HL-60/S4 (cell line): ENCODE measurements around the gene QRICH2.
"Not testable (repeated sequence)": the region's sequence is repeated elsewhere in the genome, so short reads cannot be mapped to it uniquely, and the experiment has no call there.

Experiments used
- in situ Hi-C: fragments of 300-500 bp; cut with MboI; formaldehyde crosslinking; loops from 2 replicates; pipeline ENCODE4 v1.14.3; 2022; ENCODE audit warnings: low sequenced_read_pairs

Gene QRICH2, protein sequence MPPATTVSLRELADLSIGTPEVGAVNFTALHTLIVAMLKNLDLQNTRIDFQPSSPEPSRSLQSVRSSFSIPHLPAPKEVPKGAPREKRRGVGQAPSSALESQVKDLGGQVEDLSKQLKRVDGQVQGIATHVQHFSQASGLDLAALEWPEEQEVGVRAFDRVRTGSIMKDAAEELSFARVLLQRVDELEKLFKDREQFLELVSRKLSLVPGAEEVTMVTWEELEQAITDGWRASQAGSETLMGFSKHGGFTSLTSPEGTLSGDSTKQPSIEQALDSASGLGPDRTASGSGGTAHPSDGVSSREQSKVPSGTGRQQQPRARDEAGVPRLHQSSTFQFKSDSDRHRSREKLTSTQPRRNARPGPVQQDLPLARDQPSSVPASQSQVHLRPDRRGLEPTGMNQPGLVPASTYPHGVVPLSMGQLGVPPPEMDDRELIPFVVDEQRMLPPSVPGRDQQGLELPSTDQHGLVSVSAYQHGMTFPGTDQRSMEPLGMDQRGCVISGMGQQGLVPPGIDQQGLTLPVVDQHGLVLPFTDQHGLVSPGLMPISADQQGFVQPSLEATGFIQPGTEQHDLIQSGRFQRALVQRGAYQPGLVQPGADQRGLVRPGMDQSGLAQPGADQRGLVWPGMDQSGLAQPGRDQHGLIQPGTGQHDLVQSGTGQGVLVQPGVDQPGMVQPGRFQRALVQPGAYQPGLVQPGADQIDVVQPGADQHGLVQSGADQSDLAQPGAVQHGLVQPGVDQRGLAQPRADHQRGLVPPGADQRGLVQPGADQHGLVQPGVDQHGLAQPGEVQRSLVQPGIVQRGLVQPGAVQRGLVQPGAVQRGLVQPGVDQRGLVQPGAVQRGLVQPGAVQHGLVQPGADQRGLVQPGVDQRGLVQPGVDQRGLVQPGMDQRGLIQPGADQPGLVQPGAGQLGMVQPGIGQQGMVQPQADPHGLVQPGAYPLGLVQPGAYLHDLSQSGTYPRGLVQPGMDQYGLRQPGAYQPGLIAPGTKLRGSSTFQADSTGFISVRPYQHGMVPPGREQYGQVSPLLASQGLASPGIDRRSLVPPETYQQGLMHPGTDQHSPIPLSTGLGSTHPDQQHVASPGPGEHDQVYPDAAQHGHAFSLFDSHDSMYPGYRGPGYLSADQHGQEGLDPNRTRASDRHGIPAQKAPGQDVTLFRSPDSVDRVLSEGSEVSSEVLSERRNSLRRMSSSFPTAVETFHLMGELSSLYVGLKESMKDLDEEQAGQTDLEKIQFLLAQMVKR (N-terminal part only)

DNA sequence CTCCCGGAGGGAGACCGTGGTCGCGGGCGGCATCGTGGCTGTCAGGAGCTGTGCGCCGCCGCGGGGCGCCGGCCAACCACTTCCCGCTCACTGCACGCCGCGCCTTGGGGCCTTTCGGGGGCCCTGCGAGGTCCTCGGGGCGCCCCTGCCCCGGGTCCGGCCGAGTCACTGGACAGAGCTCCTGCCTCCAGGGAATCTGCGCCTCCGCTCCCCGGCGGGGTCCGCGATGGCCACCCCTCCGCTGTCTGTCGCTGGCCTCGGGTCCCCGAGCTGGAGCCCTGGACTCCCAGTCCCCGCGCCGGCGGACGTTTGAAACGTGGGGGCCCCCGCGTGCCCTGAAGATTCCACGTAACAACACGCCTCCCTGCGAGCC is at the start of gene QRICH2:
QRICH2 (minus strand) TSS at position 311 of the 373 bp plus-strand sequence; CDS start at position 33, 278 bp downstream.
- in situ Hi-C loops, result loop anchor here (10.0 kb wide), 1 partner anchor 197 kb away; the partner anchor contains the start of gene RHBDF2

DNA sequence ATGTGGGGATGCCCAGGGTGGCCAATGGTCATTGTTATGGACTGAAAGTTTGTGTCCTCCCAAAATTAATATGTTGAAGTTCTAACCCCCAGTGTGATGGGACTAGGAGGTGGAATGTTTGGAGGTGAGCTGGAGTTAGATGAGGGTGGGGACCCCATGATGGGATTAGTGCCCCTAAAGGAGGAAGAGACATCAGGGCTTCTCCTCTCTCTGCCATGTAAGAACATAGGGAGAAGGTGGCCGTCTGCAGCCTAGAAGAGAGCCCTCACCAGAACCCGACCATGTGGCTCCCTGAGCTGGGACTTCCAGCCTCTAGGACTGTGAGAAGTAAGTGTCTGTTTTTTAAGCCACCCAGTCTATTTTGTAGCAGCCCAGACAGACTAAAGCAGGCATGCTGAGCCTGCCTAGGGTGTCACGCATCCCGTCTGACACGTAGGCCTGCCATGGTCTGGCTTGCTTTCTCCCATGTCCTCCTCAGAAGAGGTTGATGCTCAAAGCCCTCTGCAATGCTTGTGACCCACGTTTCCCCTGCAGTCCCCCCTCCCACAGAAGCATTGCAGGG is 49.6 kb upstream of the QRICH2 start:
- in situ Hi-C loops, result no loop called here

DNA sequence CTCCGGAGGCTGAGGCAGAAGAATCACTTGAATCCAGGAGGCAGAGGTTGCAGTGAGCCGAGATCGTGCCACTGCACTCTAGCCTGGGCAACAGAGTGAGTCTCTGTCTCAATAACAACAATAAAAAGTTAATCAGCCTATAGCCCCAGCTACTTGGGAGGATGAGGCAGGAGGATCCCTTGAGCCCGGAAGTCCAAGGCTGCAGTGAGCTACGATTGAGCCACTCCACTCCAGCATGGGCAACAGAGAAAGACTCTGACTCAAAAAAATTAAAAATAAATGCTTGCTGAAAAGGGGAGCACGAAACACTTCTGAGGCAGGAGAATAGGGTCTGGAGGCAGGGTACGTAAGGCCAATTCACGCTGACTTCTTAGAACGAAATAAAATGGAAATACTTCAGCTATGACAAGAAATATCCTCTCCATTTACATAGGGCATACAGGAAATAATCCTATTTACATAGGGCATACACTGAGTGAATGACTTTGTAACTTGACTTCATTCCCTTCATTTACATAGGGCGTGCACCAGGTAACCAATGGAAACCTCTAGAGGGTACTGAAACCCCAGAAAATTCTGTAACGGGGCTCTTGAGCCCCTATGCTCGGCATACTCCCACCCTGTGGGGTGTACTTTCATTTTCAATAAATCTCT is 48.9 kb upstream of the QRICH2 start:
- in situ Hi-C loops, result no loop called here

DNA sequence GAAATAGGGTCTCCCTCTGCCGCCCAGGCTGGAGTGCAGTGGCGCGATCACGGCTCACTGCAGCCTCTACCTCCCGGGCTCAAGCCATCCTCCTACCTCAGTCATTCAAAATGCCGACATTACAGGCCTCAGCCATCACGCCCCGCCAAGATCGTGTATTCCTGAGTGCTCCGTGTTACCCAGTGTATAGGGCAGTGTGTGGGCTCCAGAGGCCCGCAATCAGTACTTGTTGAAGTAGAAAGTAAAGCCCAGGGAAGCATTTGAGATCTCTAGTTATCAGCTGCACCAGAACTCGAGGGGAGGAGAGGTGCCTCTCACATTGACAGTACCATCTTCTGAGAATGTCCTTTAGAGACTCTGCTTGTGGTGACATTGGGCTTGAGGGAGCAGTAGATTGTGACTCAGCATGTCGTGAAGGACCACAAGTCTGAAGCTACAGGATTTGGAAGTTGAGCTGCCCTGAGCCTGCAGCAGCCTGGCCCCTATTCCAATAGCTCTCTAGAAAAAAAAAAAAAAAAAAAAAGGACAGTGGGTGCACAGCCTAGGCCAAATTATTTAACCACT is 46.8 kb upstream of the QRICH2 start:
- in situ Hi-C loops, result no loop called here

DNA sequence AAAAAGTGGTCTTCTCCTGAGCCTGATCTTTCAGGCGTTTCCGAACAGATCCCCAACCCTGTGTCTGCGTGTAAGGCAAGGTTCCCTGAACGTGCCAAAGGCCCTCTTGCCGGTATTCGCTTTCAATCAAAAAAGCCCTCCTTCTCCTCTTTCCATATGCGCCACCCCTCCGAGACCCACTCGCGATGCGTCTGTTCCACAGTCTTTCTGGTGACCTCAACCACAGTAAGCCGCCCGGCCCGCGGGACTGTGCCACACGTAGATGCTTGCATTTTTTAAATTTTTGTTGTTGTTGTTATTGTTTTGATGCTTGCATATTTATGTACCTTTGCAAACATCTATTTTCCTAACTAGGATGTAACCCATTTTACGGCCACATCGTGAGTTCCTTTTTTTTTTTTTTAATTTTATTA is 46.2 kb upstream of the QRICH2 start:
- in situ Hi-C loops, result no loop called here

DNA sequence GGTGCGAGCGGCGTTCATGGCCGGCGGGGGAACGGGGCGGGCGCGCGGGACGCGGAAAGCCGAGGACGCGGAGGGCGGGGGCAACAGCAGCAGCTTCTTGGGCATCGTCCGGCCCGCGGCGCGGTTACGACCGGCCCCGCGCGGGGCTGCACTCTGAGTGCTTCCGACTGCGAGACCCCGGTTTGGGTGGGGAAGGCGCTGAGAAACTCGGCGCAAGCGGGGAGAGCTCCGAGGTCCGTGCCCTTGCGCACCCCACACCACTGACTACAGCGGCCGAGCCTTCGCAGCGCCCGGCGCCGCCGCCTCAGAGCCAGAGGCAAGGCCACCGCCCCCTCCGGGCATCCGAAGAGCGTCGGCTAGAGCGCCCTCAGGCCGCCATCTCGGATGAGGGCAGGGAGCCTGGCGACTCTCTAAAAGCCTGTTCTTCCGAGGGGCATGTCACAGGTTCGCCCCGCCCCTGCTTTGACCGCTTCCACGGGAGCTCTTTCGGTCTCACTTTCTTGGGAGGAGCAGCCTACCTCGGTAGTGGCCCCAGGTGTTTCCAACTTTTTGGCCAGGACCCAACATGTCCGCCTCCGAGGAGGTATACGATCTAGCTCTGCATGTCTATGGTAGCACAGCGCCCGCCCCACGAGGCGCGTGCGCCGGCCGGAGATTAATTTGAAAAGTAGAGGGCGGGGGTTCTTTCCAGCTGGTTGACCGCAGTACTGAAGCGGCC is 45.7 kb upstream of the QRICH2 start, which contains the start of gene PRPSAP1:
PRPSAP1 (minus strand) TSS at position 318 of the 718 bp plus-strand sequence; CDS start at position 105, 213 bp downstream.
- in situ Hi-C loops, result no loop called here

DNA sequence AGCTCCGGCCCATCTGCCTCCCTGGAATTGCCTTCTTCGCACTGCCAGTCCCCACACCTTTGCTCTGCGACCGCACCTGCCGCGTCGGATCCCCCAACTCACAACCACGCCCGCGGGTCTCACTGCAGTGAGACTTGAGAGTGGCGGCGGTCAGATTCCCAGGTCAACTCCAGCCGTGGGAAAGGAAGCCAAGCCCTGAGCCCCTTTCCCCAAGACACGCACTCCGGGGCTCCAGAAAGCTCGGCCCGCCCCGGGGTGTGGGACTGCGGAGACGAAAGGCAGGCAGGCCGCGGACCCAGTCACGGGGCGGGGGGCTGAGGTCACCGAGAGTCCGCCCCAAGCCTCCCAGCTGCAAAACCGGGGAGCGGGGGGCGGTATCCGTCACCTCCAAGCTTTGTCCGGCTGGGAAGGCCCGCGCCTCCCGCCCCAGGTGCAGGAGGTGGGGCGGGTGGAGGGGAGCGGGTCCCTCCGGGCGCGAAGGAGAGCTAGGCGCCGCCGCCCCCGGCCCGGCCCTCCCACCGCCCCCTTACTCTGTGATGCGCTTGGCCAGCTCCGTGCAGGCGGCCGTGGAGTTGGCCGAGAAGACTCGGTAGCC is 45.0 kb upstream of the QRICH2 start:
- in situ Hi-C loops, result no loop called here

DNA sequence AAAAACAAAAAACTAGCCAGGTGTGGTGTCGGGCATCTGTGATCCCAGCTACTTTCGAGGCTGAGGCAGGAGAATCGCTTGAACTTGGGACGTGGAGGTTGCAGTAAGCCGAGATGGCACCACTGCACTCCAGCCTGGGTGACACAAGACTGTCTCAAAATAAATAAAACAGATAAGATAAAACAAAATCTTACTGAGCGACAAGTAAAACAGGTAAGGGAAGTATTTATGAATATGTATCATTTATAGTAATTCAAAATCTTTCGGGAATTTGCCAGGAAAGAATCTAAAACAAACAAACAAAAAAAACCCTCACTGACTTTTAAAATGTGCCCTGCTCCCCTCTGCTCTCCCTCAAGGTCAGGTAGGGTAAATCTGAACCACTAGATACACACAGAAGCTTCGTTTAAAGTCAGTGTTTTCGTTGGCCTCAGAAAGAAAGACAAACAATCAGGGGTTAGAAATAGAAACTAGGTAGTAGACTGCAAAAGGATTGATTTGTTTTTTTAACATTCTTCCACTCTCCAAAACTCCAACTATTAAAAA is 43.5 kb upstream of the QRICH2 start:
- in situ Hi-C loops, result no loop called here

DNA sequence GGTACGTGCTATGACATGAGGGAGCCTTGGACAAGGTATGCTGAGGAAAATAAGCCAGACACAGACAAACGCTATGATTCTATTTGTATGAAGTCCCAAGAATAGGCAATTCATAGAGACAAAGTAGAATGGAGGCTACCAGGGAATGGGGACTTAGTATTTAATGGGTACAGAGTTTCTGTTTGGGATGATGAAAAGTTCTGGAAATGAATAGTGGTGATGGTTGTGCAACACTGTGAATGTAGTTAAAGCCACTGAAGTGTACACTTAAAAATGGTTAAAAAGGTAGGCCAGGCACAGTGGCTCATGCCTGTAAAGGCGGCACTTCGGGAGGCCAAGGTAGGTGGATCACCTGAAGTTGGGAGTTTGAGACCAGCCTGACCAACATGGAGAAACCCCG is 42.4 kb upstream of the QRICH2 start:
- in situ Hi-C loops, result no loop called here

DNA sequence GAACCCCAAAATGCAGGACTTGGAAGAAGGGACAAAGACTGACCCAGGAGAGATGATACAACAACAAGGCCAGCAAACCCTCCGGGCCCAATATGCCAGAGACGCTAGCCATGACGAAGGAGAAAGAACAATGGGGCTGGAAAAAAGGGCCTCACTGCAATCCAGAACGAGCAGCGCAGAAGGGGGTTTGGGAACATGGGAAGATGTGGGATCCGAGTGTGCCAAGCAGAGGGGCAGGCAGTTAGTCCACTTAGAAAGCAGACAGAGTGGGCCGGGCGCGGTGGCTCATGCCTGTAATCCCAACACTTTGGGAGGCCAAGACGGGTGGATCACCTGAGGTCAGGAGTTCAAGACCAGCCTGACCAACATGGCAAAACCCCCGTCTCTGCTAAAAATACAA is 38.9 kb upstream of the QRICH2 start:
- in situ Hi-C loops, result not testable (repeated sequence)

DNA sequence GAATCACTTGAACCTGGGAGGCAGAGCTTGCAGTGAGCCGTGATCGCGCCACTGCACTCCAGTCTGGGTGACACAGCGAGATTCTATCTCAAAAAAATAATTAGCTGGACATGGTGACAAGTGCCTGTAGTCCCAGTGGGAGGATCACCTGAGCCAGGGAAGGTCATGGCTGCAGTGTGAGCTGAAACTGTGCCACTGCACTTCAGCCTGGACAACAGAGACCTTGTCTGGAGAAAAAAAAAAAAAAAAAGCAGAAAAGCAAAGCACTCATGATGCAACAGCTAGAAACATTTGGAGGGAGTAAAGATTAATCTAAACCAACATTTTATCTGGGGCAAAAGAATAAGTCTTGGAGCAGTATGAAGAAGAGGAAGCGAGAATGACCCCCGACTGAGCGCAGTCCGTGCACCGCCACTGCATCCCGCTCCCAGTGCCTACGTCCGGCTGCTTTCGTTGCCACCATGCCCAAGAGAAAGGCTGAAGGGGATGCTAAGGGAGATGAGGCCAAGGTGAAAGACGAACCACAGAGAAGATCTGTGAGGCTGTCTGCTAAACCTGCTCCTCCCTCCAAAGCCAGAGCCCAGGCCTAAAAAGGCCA is 37.4 kb upstream of the QRICH2 start:
- in situ Hi-C loops, result no loop called here

DNA sequence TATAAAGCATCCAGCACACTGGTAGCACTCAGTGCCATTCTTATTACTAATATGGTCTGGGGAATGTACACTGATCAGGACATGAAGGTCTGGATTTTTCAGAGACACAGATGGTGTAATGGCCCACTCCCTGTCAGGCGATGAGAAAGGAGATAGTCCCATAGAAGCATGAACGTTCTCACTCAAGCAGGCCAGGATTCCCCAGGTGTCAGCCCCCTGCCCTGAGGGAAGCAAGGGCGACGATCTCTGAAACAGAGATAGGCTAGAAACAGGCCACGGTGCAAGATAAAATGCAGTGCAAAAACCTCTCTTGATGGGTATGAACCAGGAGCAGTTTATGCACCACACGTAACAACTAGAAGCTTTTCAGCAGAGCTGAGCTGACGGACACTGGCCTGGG is 35.0 kb upstream of the QRICH2 start:
- in situ Hi-C loops, result no loop called here

DNA sequence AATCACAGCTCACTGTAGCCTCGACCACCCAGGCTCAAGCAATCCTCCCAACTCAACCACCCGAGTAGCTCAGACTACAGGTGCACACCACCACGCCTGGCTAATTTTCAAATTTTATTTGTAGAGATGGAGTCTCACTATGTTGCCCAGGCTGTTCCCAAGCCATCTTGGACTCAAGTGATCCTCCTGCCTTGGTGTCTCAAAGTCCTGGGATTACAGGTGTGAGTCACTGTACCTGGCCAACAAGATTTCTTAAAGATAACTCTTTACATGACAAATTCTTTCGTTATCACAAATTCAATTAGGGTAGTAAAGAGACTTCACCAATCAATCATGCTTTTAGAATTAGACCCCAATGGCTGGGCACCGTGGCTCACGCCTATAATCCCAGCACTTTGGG is 33.2 kb upstream of the QRICH2 start:
- in situ Hi-C loops, result no loop called here

DNA sequence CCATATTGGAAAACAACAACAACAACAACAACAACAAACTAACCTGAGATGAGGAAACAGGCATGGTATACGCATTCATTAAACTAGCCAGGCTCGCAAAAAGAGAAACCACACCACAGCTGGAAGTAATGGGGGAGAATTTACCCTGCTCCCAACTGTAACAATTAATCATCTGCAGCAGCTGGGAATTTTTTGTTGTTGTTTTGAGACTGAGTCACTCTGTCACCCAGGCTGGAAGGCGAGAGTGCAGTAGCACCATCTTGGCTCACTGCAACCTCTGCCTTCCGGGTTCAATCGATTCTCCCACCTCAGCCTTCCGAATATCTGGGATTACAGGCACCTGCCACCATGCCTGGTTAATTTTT is 29.3 kb upstream of the QRICH2 start:
- in situ Hi-C loops, result no loop called here

DNA sequence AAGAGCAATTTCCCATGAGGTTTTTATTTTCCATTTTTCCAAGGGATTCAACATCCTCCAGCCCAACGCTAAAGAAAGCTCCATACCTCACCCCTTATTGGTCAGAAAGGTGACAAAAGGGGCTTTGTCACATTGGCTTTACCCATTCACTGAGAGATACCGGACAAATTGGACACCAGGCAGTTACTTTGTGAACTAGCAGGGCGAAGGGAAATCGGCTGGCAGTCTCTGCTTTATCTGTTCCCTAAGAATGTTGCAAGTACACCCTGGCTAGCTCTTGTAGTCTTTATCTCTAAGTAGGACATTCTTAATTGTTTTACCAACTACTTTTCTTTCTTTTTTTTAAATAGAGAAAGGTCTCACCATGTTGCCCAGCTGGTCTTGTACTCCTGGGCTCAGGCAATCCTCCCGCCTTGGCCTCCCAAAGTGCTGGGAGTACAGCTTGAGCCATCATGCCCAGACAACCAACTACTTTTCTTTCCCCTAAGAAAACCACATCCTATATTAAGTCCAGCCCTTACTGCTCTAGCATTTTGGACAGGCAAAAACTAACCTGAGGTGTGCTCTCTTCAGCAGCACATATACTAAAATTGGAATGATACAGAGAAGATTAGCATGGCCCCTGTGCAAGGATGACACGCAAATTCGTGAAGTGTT is 28.8 kb upstream of the QRICH2 start:
- in situ Hi-C loops, result no loop called here

DNA sequence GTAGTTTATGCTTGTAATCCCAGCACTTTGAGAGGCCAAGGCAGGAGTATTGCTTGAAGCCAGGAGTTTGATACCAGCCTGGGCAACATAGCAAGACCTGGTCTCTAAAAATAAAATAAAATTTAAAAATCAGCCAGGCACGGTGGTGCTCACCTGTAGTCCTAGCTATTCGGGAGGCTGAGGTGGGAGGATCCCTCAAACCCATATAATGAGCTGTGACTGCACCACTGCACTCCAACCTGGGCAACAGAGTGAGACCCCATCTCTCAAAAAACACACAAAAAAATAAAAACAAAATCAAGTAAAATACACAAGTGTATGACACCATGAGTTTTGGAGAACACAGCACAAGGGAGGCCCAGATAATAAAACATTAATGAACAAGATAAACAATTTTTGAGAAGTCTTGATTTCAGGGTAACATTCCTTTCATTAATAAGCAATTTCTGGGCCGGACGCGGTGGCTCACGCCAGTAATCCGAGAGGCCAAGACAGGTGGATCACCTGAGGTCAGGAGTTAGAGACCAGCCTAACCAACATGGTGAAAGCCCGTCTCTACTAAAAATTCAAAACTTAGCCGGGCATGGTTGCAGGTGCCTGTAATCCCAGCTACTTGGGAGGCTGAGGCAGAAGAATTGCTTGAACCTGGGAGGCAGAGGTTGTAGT is 27.8 kb upstream of the QRICH2 start:
- in situ Hi-C loops, result no loop called here
